ENCODE measurements around the gene TIRAP. TPM values are rescaled to one million over a fixed set of nuclear protein-coding genes. Genes with fewer than 3 reads are reported as not detected.
"Not testable (repeated sequence)": the region's sequence is repeated elsewhere in the genome, so short reads cannot be mapped to it uniquely, and the experiment has no call there.

TIRAP gene
- total and polyA plus RNA-seq, 9 of the 15 experiments (the other 6 are each of a cell fraction or from before 2014, with no cell fraction given), result 0.60 to 8.7 (median 3.7) TPM

GRCh38 chr11:126254819-126255218 lies 28.1 kb upstream of the TIRAP start (continued):
- TF ChIP-seq NR2C1 (IDR thresholded peaks at IDR 0.05), result no peak
- TF ChIP-seq NR2C1 (tag; IDR thresholded peaks at IDR 0.05), result no peak
- TF ChIP-seq, protein P1, sequence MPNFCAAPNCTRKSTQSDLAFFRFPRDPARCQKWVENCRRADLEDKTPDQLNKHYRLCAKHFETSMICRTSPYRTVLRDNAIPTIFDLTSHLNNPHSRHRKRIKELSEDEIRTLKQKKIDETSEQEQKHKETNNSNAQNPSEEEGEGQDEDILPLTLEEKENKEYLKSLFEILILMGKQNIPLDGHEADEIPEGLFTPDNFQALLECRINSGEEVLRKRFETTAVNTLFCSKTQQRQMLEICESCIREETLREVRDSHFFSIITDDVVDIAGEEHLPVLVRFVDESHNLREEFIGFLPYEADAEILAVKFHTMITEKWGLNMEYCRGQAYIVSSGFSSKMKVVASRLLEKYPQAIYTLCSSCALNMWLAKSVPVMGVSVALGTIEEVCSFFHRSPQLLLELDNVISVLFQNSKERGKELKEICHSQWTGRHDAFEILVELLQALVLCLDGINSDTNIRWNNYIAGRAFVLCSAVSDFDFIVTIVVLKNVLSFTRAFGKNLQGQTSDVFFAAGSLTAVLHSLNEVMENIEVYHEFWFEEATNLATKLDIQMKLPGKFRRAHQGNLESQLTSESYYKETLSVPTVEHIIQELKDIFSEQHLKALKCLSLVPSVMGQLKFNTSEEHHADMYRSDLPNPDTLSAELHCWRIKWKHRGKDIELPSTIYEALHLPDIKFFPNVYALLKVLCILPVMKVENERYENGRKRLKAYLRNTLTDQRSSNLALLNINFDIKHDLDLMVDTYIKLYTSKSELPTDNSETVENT (CRISPR knock-in tag; IDR thresholded peaks at IDR 0.05), result no peak
- no peak for TF ChIP-seq ZNF224 (CRISPR knock-in tag; IDR thresholded peaks at IDR 0.05)
- no peak for TF ChIP-seq MIER1 (IDR thresholded peaks at IDR 0.05; ENCODE audit: low read depth)
- no peak for TF ChIP-seq ZNF583 (CRISPR knock-in tag; IDR thresholded peaks at IDR 0.05)
- TF ChIP-seq ZNF324 (CRISPR knock-in tag; IDR thresholded peaks at IDR 0.05), result no peak

GRCh38 chr11:126255507-126255906 lies 27.4 kb upstream of the TIRAP start:
- H3K4me1 ChIP-seq (replicated peaks in 1 of 2; ENCODE audit: control insufficient read depth in 2 of 2, insufficient read depth in 2 of 2, low read length in 2 of 2); intact Hi-C loops (cut with micrococcal nuclease); in situ Hi-C loops (cut with MboI); DNase-seq (ENCODE audit: extremely low read depth in 1 of 4, low spot score in 3 of 4); CTCF ChIA-PET (ENCODE audit: low intra/inter-chr PET ratio); H3K4me2 ChIP-seq (ENCODE audit: insufficient read depth, low read length); H3K9ac ChIP-seq (ENCODE audit: insufficient read depth in 1 of 2, low read depth in 2 of 2, low read length in 2 of 2); H3K9me1 ChIP-seq (ENCODE audit: control insufficient read depth, insufficient read depth, low read length); H3K27me3 ChIP-seq (ENCODE audit: control insufficient read depth in 2 of 2, insufficient read depth in 2 of 2, low read length in 2 of 2); BruUV-seq (replicated peaks); H2AFZ ChIP-seq (ENCODE audit: low read depth, low read length); H3K27ac ChIP-seq (ENCODE audit: extremely low read depth, low read depth, low read length); H3K79me2 ChIP-seq (ENCODE audit: control insufficient read depth, insufficient read depth, low read length); H4K20me1 ChIP-seq (replicated peaks; ENCODE audit: control insufficient read depth, insufficient read depth, low read length); H3K4me3 ChIP-seq; ATAC-seq; FAIRE-seq; H3K9me3 ChIP-seq (replicated peaks; ENCODE audit: control insufficient read depth, insufficient read depth, low read depth, low read length): not testable (repeated sequence)
- WGBS (ENCODE audit: insufficient coverage, low coverage, missing lambda C conversion rate), result 83% methylated on average over 5 of the region's 5 CpGs
- H3K36me3 ChIP-seq (ENCODE audit: control insufficient read depth, insufficient read depth, low read length), result peaks cover 58% of the 10 kb centered on the region
- POLR2A ChIA-PET, result interaction anchor here (2.1 to 2.3 kb wide), 2 partner anchors 8 to 13 kb away, joined by 6 to 7 read pairs; partner anchors contain the start of genes FOXRED1 and SRPRA

Measured in K562 (cell line).